Uterus (tissue), 2 donors: ENCODE measurements around the gene SPA17.

Source experiments
- CTCF ChIP-seq, 4 experiments: fragments of 200-600 bp in 2 of 4; fragments of 450-650 bp in 2 of 4; sonication (generic) in 2 of 4; IDR thresholded peaks; one replicate each; pipeline ENCODE4 v1.5.1; 2016 to 2019; ENCODE audit warnings: antibody characterized with exemption in 4 of 4, mild to moderate bottlenecking in 2 of 4, moderate library complexity in 1 of 4
- POLR2A ChIP-seq, 2 donors: fragments of 450-650 bp; IDR thresholded peaks; one replicate each; pipeline ENCODE4 v1.6.1; 2016; ENCODE audit warnings: antibody characterized with exemption in 2 of 2, mild to moderate bottlenecking in 1 of 2, moderate library complexity in 1 of 2

- no peak for TF ChIP-seq CTCF (IDR thresholded peaks at IDR 0.05)
- no peak for TF ChIP-seq POLR2A (IDR thresholded peaks at IDR 0.05)
These were observed 33.0 kb upstream of the SPA17 start for GRCh38 chr11:124640666-124641065.
